KG1 (cell line): ENCODE measurements around the gene REXO1.
"Not testable (repeated sequence)": the region's sequence is repeated elsewhere in the genome, so short reads cannot be mapped to it uniquely, and the experiment has no call there.

Experiments used
- DNase-seq: peaks from one replicate; lab custom pipeline; 2025; lab: John Stamatoyannopoulos, UW

Gene REXO1, protein sequence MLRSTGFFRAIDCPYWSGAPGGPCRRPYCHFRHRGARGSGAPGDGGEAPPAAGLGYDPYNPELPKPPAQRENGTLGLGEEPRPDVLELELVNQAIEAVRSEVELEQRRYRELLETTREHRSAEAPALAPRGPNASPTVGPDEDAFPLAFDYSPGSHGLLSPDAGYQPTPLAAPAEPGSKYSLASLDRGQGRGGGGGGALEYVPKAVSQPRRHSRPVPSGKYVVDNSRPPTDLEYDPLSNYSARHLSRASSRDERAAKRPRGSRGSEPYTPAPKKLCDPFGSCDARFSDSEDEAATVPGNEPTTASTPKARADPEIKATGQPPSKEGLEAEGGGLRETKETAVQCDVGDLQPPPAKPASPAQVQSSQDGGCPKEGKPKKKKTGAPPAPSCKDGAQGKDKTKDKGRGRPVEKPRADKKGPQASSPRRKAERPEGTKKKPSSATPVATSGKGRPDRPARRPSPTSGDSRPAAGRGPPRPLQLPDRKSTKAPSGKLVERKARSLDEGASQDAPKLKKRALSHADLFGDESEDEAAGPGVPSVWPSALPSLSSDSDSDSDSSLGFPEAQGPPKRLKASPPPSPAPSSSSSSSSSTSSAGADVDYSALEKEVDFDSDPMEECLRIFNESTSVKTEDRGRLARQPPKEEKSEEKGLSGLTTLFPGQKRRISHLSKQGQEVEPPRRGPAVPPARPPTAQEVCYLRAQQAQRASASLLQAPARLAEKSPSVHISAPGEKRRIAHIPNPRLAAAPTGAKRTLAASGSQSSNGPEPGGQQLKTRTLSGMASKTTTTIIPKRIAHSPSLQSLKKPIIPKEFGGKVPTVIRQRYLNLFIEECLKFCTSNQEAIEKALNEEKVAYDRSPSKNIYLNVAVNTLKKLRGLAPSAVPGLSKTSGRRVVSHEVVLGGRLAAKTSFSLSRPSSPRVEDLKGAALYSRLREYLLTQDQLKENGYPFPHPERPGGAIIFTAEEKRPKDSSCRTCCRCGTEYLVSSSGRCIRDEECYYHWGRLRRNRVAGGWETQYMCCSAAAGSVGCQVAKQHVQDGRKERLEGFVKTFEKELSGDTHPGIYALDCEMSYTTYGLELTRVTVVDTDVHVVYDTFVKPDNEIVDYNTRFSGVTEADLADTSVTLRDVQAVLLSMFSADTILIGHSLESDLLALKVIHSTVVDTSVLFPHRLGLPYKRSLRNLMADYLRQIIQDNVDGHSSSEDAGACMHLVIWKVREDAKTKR

DNA sequence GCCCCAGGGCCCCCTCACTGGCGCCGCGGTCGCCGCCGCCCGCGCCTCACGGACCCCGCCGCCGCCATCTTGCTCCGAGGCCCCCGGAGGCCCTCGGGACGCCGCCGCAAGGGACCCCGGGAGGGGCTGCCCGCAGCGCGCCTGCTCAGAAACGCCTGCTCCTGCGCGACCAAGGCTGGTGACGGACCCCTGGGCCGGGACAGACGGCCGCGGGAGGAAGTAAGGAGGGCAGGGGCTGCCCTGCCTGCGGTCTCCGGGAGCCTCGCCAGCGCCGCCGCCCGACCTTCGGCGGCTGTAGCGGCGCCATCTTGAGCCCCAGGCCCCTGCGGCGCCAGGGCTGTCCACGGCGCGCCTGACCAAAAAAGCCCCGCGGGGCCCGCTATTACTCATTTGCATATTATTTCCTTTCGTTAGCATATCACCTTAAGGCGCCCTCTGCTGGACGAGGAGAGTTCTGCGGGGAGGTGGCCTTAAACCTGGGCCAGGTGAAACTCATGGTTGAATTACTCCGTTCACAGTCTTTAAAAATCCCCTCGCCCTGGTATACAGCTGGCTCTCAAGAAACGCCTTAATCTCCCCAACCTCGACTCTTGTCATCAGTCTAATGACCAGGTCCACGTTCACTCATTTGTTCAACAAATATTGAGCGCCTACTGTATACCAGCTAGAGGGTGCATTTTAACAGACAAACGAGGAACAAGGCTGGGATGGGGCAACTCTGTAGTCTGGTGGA lies at the start of gene REXO1:
Gene REXO1 (minus strand): TSS at position 85 of the 733 bp plus-strand sequence. CDS start 125 bp downstream, outside the sequence.
- DNase-seq = peak; percentile 94

DNA sequence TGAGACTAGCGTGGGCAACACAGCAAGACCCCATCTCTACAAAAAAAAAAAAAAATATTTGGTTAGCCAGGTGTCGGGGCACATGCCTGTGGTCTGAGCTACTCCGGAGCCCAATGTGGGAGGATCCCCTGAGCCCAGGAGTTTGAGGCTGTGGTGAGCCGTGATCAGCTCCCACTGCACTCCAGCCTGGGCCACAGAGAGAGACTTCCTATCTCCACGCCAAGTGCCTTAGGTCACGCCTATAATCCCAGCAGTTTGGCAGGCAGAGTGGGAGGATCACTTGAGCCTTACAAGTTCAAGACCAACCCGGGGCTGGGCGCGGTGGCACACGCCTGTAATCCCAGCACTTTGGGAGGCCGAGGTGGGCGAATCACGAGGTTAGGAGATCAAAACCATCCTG lies 48.2 kb upstream of the REXO1 start:
- DNase-seq = no peak

DNA sequence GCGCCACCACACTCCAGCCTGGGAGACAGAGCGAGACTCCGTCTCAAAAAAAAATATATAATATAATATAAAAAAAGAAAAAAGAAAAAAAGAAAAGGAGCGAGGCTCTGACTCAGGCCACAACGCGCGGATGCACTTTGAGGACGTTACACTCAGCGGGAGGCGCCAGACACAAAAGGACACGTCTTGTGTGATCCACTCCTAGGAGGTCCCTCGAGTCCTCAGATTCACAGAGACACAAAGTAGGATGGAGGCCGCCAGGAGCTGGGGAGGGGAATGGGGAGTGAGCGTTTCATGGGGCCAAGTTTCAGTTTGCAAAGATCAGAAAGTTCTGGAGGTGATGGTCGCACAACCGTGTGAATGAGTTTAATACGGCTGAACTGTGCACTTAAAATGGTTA lies 45.5 kb upstream of the REXO1 start:
- no peak for DNase-seq

DNA sequence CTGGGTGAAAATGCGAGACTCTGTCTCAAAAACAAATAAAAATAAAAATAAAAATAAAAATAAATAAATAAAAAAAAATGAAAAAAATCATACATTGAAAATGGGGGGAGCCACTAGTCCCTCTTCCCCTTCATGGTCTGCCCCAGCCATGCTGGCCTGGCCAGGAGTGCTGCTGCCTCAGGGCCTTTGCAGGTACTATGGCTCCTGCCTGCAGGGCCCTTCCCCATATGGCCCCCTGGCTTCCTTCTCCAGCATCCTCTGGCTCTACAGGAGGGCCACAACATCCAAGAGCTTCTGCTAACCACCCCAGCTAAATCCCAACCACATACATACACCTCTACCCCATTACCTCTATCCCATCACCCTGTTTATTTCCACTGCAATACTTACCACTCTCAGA lies 41.6 kb upstream of the REXO1 start:
- no peak for DNase-seq

DNA sequence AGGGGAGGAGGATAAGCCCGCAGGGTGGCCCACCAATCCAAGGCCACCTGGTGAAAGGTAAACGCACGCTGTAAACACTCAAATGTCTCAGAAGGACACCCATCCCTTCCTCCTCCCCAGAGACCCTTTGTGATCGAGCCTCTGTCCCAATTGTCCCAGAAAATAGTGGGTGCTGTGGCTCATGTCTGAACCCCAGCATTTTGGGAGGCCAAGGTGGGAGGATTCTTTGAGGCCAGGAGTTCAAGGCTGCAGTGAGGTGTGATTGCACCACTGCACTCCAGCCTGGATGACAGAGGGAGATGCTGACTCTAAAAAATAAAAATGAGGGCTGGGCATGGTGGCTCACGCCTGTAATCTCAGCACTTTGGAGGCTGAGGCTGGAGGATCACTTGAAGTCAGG lies 40.1 kb upstream of the REXO1 start:
- DNase-seq = no peak

DNA sequence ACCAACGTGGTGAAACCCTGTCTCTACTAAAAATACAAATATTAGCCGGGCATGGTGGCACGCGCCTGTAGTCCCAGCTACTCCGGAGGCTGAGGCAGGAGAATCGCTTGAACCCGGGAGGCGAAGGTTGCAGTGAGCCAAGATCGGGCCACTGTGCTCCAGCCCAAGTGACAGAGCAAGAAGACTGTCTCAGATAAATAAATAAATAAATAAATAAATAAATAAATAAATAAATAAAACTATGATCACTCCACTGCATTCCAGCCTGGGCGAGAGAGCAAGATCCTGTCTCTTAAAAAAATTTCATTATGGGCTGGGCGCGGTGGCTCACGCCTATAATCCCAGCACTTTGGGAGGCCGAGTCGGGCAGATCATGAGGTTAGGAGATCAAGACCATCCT lies 38.1 kb upstream of the REXO1 start:
- not testable (repeated sequence) for DNase-seq

DNA sequence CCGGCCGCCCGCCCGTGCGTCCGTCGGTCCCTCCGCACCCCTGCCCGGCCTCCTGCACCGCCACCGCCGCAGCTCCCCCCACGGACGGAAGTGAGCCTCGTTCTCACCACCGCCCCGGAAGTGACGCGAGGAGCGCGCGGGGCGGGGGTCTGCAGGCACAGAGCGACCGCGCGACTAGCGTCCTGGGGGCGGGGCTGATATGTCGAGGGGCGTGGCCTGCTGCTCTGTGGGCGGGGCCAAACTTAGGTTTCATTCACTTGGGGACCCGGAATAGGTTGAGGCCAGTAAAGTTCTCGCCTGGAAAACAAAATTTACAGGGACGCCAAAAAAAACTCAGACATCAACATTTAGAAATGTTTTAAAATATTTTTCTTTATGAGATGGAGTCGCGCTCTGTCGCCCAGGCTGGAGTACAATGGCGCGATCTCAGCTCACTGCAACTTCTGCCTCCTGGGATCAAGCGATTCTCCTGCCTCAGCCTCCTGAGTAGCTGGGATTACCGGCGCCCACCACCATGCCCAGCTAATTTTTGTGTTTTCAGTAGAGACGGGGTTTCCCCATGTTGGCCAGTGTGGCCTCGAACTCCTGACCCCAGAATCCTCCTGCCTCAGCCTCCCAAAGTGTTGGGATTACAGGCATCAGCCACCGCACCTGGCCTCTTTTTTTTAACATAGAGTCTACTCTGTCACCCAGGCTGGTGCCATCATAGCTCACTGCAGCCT lies 37.3 kb upstream of the REXO1 start, which contains the start of gene ABHD17A:
Gene ABHD17A (minus strand): TSS at position 99 of the 722 bp plus-strand sequence. CDS start 3,930 bp downstream, outside the sequence.
- peak; percentile 86 for DNase-seq

DNA sequence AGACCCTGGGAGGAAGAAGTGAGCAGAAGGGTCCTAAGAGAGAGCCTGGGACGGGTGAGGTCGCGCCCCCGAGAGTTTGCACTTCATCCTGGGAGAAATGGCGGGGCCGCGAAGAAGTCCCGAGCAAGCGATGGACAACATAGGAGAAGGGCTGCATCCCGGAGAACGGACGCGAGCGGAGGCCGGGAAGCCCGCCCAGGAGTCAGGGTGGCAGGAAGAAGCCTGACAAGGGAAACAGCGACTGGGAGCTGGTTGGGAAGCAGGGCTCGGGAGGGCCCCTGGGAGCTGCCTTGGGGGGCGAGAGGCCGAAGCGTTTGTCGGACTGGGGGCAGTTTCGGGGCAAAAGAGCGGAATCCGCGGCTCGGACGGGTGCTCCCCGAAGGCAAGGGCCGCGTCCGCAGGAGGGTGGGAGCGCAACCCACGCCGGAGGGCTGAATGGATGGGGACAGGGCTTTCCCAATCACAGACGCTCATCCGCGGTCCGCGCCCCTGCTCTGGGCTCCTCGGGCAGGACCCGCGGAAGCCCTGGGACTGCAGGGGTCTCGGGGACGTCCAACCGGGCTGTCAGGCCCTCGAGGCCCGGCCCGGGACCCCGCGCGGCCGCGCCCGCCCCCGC lies 36.5 kb upstream of the REXO1 start:
- no peak for DNase-seq

DNA sequence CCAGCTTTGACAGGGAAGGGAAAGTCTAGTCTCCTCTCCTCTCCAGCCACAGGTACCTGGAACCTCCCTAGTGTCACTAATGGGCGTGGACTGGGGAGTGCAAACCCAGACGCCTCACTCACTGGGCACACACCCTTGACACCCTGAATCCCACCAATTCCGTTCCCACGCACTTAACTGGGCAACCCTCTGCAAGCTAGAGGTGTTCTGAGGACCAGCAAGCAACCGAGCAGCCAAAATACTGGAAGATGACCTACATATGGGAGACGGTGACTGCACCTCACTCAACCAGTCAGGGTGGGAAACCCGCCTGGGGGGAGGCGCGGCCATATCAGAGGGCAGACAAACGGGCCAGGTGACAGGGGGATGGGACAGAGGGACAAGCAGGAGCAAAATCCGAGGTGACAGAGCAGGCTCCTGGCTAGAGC lies 36.0 kb upstream of the REXO1 start:
- no peak for DNase-seq

DNA sequence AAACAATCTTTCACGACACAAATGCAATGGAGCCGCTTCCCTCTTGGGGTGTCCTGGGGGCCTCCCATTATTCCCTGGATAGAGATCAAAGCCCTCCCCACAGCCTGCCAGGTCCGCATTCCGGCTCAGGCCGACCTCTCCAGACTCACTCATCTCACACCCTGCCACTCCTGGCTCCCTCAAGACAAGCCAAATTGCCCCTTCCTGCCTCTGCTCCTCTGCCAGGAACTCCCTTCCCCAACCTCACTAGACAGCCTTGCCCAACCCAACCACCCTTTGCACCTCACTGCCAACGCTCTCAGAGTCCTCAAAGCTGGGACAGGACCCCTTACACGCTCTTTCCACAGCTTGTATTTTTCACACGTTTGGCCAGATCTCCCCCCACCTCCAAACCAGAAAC lies 35.5 kb upstream of the REXO1 start:
- DNase-seq = no peak

DNA sequence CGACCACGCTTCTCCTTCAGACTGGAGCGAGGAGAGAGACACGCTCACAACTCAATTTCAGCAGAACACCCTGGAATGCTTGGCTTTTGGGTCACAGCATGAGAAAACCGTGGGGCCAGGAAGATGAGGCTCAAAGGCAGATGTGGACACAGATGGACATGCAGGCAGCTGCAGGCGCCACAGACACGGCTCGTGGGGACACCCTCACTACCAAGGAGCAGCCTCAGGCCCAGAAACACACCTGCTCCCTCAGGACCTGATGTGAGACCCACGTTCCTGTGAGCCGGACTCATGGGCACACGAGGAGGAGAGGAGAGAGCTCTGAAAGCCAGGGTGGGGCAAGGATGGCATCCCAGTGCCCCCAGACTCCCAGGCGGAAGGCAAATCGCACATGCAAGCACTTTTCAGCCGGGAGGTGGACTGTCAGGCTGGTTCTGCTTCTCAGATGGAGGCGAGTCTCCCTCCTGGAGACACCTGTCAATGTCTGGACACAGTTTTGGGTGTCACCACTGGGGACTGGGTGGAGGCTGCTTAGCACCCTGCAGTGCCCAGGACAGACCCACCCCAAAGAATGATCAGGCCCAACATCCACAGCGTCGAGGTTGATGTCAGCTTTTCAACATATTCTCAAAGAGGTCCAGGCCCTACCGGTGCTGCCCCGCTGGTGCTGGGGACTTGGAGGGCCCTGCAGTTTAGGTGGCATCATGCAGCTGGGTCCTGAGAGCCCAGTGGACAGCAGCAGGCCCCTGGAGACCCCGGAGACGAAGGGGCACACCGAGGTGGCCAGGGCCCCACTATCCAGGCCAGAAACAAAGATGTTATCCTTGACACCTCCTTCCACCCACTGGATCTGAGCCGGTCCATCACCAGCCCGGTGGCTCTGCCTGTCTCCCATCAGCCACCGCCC lies 34.8 kb upstream of the REXO1 start:
- no peak for DNase-seq

DNA sequence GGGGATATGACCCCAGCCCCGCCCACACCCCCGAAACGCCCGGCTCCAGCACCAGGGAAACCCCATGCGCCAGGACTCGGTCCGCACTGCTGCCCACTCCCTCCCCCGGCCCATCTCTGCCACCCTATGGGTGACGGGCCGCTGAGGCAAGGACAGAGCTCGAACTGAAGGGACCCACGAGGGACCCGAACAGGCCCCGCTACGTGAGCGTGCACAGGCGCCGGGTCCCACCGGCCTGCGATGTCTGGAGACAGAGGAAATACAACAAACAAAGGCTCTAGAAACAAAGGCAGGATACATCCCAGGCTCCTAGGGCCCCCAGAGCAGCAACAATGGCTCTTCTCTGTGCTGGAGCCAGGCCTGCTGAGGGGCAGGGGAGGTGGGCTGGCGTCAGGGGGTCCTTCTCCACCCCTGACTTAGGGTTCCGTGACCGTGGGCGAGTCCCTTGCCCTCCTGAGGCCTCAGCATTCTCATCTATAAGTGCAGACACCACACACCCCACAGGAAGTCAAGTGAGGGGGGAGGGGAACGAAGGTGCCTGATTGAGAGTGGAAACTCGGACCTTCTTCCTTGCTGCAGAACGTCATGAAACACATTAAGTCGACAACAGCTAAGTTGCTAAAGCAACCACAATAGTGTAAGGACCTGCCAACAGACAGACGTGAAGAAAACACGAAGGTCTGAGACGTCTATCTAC lies 34.0 kb upstream of the REXO1 start:
- no peak for DNase-seq

DNA sequence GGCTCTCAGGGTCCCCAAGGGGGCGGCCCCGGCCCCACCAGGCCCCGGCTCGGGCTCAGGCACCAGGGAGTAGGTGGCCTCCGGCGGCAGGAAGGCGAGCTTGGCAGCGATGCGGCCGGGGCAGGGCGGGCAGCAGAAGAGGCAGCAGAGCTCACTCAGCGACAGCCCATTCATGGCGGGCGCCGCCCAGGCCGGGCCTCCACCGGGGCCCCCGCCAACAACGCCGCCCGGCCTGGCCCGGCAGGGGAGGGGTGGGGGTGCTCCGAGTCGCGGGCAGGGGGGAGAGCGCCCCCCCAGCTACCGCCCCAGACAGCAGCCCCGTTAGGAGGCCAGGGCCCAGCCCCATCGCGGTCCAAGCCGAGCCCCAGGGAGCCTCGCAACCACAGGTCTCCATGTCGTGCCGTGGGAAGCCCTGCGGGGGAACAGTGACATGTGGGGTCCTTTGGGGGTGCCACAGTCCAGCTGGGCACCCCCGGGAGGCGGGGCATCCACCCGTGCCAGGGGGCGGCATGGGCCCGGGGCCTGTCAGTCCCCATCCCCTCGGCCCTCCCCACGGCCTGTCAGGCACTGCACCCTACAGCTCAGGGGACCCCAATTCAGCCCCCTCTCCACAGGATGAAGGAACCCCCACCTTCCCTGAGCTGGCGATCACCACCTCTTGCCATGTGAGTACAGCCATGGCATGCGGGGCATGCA lies 33.3 kb upstream of the REXO1 start:
- DNase-seq = not testable (repeated sequence)

DNA sequence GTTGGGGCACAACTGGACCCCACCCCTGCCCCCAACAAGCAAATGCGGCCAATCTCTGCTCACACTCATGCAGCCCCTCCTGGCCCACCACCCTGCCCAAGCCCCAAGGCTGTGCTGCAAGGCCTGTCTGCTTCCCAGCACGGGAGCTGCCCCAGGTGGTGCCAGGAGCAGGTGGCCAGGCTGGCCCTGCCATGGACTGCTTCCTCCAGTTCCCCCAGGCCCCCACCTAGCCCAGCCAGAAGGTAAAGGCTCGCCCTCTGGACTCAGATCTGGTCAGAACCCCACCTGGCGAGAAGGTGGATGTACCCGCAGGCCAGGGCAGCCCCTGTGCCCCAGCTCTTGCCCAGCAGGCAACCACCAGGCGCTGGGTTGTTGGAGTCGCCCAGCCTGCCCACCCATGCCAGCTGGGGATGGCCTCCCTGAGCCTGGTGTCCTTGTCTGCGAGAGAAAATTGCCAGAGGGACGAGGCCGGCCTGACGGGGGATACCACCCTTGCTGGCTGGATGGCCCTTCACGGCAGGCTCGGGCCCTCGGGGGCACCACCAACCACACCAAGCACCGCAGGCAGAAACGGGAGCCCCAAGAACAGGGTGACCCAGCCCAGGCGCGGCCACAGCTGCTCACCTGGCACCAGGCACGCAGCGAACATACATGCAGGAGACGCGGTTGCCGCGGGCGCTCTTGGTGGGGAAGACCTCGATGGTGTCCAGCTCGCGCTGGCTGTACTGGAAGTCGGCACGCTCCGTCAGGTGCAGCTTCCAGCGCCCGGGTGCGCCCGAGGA lies 32.5 kb upstream of the REXO1 start:
- DNase-seq = no peak

DNA sequence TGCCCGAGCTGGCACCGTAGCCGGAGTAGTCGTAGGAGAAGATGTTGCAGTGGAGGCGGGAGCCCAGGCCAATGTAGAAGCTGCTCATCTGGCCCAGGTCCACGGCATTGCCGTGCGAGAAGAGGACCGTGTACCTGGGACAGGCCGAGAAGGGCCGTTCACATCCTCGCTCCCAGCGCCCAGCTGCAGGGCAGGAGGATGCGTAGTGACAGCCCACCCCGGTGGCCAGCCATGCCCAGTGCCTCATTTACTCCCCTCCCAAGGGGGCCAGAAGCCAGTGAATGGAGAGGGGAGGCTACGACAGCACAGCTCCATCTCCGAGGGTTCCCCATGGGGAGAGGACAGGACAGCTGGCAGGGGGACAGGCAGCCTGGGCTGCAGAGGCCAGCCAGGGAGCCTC lies 31.7 kb upstream of the REXO1 start:
- not testable (repeated sequence) for DNase-seq

DNA sequence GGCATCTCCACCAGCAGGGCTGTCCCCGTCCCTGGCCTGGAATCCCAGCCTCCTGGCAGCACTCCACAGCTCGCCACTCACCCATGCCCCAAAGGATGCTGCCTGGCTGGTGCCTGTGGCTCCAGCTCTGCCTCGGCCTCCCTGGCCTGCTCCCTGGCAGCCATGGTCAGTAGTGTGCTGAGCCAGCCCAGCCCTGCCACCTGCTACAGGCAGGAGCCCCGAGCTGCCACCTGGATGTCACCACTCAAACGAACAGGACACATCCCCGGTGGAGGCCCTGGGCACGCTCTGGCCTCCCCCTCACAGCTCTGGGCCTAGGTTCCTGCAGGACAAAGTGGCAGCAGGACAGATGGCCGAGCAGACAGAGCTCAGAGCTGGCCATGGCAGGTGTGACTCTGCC lies 30.3 kb upstream of the REXO1 start:
- not testable (repeated sequence) for DNase-seq

DNA sequence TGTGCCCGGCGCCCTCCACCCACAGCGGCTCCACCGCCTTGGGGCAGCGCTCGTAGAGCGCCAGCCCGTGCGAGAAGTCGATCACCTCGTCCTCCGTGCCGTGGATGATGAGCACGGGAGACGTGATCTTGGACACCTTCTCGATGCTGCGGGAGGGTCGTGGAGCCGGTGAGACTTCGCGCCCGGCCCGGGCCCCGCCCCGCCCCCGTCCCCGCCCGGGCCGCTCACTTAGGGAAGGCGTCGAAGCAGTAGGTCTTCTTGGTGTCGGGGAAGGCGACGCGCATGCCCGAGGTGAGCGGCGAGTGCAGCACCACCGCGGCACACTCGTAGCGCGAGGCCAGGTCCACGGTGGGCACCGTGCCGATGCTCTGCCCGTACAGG lies 29.0 kb upstream of the REXO1 start:
- not testable (repeated sequence) for DNase-seq
